GM18868 (cell line): ENCODE measurements around the gene YIPF2.
"Not testable (repeated sequence)": the region's sequence is repeated elsewhere in the genome, so short reads cannot be mapped to it uniquely, and the experiment has no call there.

Source experiments
- ATAC-seq: cut with Tn5 transposase; IDR thresholded peaks from one replicate; pipeline ENCODE4 v1.9.1; 2021; ENCODE audit warnings: mild to moderate bottlenecking, moderate library complexity; ENCODE audit not compliant: unreplicated experiment

YIPF2 gene

DNA sequence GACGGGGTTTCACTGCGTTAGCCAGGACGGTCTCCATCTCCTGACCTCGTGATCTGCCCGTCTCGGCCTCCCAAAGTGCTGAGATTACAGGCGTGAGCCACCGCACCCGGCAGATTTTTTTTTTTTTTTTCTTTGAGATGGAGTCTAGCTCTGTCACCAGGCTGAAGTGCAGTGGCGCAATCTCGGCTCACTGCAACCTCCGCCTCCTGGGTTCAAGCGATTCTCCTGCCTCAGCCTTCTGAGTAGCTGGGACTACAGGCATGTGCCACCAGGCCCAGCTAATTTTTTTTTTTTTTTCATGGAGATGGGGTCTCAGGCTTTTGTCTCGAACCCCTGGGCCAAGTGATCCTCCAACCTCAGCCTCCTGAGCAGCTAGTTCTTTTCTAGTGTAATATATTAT, 13.2 kb upstream of the YIPF2 start:
- not testable (repeated sequence) for ATAC-seq

- no peak for ATAC-seq
These were observed 8.2 kb upstream of the YIPF2 start for GRCh38 chr19:10936661-10937084.

- ATAC-seq = no peak
These were observed 7.1 kb upstream of the YIPF2 start for GRCh38 chr19:10935371-10936059.

GRCh38 chr19:10929402-10929794, 959 bp upstream of the YIPF2 start:
- ATAC-seq = no peak

GRCh38 chr19:10927730-10928562, 493 bp downstream of the YIPF2 start:
- ATAC-seq = no peak

GRCh38 chr19:10924597-10924996, 3.8 kb downstream of the YIPF2 start:
- ATAC-seq = no peak

DNA sequence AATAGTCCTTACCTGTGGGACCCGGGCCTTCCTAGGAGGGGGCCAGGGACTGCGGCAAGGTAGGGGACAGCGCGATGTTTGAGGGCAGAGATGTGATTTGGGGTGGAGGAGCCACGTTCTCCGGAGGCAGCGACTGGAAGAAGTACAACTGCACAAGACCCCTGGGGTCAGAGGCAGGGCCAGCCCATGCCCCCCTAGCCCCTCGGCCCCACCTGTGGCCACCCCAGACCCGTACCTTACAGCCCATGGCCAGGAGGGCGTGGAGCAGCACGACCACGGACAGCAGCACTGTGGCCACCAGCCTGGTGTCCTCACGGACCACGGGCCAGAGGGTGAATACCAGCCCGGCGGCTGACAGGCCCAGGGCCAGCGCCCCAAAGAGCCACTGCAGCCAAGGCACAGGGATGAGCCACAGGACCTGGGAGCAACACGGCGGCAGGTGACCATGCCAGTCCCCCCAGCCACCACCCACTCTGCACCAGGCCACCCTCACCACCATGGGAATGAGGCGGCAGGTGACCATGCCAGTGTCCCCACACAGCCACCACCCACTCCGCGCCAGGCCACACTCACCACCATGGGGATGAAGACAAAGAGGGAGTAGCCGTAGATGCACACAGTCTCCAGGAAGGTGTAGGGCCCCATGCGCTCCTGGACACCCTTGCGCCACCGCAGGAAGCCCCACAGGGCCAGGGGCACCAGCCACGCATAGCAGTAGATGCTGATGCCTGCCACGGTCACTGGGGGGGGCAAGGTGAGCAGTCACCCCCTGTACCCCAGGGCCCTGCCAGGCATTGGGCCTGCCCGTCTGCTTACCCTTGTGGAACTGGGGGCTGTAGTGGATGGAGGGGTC, 5.0 kb downstream of the YIPF2 start:
- ATAC-seq = no peak

DNA sequence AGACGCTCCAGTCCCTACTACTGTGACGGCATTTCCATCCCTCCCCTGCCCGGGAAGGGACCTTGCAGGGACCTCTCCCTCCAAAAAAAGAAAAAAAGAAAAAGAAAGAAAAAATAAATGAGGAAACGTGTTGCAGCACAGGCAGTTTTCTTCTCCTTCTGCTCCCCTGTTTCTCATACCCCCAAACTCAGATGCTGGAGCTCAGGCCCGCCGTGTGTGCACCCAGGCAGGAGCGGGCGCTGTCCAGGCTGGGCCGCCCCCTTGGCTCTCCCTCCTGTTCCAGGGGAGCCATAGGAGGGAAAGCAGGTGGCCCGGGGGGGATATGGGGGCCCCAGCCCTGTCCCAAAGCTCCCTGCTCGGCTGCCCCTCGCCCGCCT, 5.8 kb downstream of the YIPF2 start:
- ATAC-seq = no peak

DNA sequence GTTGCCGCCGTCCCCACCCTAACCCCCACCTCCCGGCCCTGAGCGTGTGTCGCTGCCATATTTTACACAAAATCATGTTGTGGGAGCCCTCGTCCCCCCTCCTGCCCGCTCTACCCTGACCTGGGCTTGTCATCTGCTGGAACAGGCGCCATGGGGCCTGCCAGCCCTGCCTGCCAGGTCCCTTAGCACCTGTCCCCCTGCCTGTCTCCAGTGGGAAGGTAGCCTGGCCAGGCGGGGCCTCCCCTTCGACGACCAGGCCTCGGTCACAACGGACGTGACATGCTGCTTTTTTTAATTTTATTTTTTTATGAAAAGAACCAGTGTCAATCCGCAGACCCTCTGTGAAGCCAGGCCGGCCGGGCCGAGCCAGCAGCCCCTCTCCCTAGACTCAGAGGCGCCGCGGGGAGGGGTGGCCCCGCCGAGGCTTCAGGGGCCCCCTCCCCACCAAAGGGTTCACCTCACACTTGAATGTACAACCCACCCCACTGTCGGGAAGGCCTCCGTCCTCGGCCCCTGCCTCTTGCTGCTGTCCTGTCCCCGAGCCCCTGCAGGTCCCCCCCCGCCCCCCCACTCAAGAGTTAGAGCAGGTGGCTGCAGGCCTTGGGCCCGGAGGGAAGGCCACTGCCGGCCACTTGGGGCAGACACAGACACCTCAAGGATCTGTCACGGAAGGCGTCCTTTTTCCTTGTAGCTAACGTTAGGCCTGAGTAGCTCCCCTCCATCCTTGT, 6.4 kb downstream of the YIPF2 start:
- no peak for ATAC-seq

- no peak for ATAC-seq
These were observed 7.1 kb downstream of the YIPF2 start for GRCh38 chr19:10921199-10921909.

DNA sequence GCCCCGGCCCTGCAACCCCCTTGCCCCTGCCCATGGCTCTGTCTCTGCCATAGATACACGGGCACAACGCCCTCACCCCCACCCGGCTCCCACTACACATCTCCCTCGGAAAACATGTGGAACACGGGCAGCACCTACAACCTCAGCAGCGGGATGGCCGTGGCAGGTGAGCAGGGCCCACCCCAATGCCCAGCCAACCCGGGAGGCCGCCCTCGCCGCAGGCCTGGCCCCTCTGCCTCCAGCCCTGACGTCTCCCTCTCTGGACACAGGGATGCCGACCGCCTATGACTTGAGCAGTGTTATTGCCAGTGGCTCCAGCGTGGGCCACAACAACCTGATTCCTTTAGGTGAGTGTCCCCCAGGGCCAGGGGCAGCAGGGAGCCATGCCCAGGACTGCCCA, 7.7 kb downstream of the YIPF2 start:
- no peak for ATAC-seq

- ATAC-seq = no peak
These were observed 8.2 kb downstream of the YIPF2 start for GRCh38 chr19:10920288-10920655.

DNA sequence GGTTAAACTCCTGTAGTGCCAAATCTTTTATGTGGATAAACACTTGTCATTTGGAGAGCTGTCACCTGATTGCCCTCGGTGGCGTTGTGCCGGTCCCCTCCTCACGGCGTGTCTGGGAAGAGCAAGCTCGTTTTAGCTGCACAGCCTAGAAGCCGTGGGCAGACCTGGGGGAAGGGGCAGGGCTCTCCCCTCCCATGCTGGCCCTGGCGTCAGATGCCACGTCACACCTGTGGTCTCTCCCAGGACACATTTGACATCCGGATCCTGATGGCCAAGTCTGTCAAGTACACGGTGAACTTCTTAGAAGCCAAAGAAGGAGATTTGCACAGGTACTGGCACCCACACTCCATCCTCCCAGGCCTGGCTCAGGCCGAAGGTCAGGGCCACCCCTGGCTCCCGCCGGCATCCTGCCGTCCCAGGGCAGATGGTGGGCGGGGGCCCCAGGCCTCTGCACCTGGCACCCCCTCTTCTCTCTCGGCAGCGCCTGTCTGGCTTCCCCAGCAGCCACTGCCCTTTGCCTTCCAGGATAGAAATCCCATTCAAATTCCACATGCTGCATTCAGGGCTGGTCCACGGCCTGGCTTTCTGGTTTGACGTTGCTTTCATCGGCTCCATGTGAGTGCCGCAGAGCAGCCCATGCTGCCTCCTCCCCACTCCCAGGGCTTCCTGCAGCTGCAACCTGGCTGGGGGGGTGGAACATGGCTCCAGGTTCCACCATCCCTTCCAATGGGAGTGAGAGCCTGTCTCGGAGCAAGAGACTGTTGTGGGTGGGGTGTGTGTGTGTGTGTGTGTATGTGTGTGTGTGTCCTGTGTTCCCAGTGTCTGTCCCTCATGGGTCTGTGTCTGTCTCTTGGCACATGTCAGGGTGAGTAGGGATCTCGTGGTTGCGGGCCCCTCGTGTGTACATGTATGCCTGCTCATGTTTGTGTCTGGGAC, 8.8 kb downstream of the YIPF2 start:
- no peak for ATAC-seq

GRCh38 chr19:10918359-10918758, 10.1 kb downstream of the YIPF2 start:
- no peak for ATAC-seq

GRCh38 chr19:10916602-10917001, 11.8 kb downstream of the YIPF2 start:
- ATAC-seq = no peak

GRCh38 chr19:10915130-10916091, 13.0 kb downstream of the YIPF2 start:
- ATAC-seq = no peak

DNA sequence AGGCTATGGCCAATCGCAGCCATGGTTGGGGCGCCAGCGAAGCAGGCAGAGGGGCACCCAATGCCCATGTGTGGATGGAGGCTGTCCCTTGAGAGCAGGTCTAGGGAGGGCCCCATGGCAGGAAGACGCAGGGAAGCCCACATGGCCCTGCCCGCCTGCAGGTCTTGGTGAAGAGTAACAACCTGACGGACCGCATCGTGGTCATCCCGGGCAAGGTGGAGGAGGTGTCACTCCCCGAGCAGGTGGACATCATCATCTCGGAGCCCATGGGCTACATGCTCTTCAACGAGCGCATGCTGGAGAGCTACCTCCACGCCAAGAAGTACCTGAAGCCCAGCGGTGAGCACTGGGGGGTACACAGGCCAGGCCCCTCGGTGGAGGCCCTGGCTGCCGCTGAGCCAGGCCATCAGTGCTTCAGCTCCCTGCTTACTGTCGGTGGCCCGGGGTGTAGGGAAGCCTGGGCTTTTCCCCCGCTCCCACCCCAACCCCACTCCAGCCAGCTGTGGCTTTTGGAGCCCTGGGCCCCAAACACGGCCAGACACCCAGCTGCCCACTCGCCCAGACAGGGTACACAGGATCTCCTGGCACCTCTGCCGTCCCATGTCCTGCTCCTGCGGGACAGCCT, 14.6 kb downstream of the YIPF2 start:
- no peak for ATAC-seq

GRCh38 chr19:10912619-10913018, 15.8 kb downstream of the YIPF2 start:
- ATAC-seq = no peak
